ENCODE results near the gene OSBPL8. TPM values are rescaled to one million over a fixed set of nuclear protein-coding genes. Genes with fewer than 3 reads are reported as not detected.
"Not testable (repeated sequence)": the region's sequence is repeated elsewhere in the genome, so short reads cannot be mapped to it uniquely, and the experiment has no call there.

The OSBPL8 gene
- total RNA-seq, 2 donors from 2014 or later = 141 to 146 TPM

DNA sequence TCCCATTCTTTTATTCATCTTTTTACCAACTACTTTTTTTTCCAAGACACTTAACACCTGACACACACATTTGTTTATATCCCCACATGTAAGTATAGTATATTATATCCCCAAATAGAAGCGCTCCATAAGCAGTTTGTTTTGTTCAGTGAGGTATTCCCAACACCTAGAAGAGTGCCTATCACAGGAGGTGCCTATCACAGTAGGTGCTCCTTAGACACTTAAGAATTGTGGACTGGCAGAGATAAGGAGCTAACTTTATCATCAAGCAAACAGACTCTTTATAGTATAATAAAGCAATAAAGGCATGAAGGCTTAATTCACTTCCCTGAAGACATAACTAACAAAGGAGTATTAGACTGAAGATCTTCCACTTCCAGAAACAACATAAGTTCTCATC lies 29.1 kb downstream of the OSBPL8 start:
- Mint-ChIP-seq H3K36me3 (ENCODE audit: low read depth) (peaks cover 5% of the 10 kb centered on the region), H3K4me3 (no peak overlapping the region), H3K27ac (peak overlapping the region; percentile 74), H3K27me3 (no peaks in the 10 kb centered on the region), H3K4me1 (peaks cover 41% of the 10 kb centered on the region)
- ATAC-seq = no peak
- H3K9me3 ChIP-seq (ENCODE audit: control insufficient read depth, low read length, poor library complexity, severe bottlenecking) = no peaks in the 10 kb centered on the region
- no peak for DNase-seq

DNA sequence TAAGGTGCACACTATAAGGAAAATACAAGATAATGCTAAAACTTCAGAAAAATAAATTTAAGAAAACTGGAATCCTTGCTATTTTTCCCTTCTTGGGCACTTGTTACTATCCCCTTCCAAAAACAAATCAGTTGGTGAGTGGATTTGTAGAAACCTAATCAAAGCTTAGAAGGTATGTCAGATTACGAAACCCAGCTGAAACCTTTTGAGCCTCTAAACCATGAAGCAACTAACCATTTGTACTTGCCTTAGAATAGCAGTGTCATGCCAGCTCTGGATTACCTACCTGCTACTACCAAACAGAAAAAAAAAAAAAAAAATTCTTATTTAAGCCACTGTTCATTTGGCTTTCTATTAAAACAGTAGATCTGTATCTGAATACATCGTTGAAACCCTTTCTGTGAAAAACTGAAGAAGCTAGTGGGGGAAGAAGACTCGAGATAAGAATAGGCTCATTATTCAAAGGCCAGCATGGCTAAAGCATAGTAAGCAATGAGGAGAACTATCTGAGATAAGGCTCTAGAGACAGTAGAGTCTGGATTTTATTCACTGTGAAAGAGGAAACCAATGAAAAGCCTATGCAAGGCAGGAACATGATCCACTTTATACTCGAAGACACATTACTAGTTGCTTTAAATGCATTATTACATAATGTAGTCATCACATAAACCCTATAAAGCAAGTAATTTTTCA lies 30.2 kb downstream of the OSBPL8 start:
- ATAC-seq = no peak
- H3K4me3 Mint-ChIP-seq = no peak overlapping the region
- H3K9me3 ChIP-seq (ENCODE audit: control insufficient read depth, low read length, poor library complexity, severe bottlenecking) = no peaks in the 10 kb centered on the region
- peaks cover 3% of the 10 kb centered on the region for H3K36me3 Mint-ChIP-seq (ENCODE audit: low read depth)
- peaks cover 36% of the 10 kb centered on the region for H3K4me1 Mint-ChIP-seq
- DNase-seq = no peak
- H3K27ac Mint-ChIP-seq = peak overlapping the region; percentile 9
- no peaks in the 10 kb centered on the region for H3K27me3 Mint-ChIP-seq

DNA sequence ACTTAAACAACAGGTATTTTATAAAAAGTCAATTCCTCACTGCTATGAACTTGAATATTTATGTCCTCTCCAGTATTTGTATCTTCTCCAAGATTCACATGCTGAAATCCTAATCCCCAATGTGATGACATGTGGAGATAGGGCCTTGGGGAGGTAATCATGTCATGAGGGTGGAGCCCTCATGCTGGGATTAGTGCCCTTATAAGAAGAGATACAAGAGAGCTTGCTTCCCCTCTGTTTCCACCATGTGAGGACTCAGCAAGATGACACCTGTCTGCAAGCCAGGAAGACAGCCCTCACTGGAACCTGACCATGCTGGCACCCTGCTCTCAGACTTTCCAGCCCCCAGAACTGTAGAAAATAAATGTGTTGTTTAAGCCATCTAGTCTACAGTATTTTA lies 36.2 kb downstream of the OSBPL8 start:
- no peaks in the 10 kb centered on the region for H3K9me3 ChIP-seq (ENCODE audit: control insufficient read depth, low read length, poor library complexity, severe bottlenecking)
- DNase-seq = no peak
- no peak for ATAC-seq
- no peaks in the 10 kb centered on the region for H3K27me3 Mint-ChIP-seq
- no peaks in the 10 kb centered on the region for H3K36me3 Mint-ChIP-seq (ENCODE audit: low read depth)
- no peak overlapping the region for H3K4me3 Mint-ChIP-seq
- H3K4me1 Mint-ChIP-seq = peaks cover 29% of the 10 kb centered on the region
- H3K27ac Mint-ChIP-seq = no peak overlapping the region

DNA sequence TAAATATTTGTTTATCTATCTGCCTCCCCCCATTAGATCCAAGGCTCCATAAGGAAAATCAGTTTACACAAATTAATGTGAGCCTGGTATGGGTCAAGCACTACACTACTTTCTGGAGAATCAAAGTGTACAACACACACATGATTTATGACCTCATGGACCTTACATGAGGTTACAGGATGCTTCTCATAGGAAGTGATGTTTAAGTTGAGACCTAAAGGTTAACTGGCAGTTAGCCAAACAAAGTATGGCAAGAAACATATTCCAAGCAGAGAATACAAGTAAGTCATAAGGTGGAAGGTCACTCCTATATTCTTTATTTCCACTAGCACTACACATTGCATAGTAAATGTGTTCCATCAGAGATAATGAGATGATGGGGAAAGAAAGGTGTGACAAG lies 39.2 kb downstream of the OSBPL8 start:
- H3K27ac Mint-ChIP-seq = no peak overlapping the region
- H3K36me3 Mint-ChIP-seq (ENCODE audit: low read depth) = no peaks in the 10 kb centered on the region
- no peaks in the 10 kb centered on the region for H3K9me3 ChIP-seq (ENCODE audit: control insufficient read depth, low read length, poor library complexity, severe bottlenecking)
- H3K4me3 Mint-ChIP-seq = no peak overlapping the region
- no peak for DNase-seq
- no peak for ATAC-seq
- H3K27me3 Mint-ChIP-seq = no peaks in the 10 kb centered on the region
- peaks cover 29% of the 10 kb centered on the region for H3K4me1 Mint-ChIP-seq

DNA sequence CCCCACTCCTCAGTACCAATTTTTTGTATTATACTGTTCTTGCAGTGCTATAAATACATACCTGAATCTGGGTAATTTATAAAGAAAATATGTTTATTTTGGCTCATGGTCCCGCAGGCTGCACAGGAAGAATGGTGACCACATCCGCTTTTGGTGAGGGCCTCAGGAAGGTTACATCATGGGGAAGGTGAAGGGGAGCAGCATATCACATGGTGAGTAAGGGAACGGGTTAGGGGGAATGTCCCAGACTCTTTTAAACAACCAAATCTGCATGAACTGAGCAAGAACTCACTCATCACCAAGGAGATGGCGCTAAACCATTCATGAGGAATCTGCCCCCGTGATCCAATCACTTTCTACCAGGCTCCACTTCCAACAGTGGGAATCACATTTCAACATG lies 40.0 kb downstream of the OSBPL8 start:
- Mint-ChIP-seq H3K27me3 (no peaks in the 10 kb centered on the region), H3K36me3 (ENCODE audit: low read depth) (no peaks in the 10 kb centered on the region), H3K27ac (peak overlapping the region; percentile 1), H3K4me3 (peak overlapping the region; percentile 13), H3K4me1 (peaks cover 34% of the 10 kb centered on the region)
- DNase-seq (no peak), ATAC-seq (peak; percentile 52)
- H3K9me3 ChIP-seq (ENCODE audit: control insufficient read depth, low read length, poor library complexity, severe bottlenecking) = no peaks in the 10 kb centered on the region

DNA sequence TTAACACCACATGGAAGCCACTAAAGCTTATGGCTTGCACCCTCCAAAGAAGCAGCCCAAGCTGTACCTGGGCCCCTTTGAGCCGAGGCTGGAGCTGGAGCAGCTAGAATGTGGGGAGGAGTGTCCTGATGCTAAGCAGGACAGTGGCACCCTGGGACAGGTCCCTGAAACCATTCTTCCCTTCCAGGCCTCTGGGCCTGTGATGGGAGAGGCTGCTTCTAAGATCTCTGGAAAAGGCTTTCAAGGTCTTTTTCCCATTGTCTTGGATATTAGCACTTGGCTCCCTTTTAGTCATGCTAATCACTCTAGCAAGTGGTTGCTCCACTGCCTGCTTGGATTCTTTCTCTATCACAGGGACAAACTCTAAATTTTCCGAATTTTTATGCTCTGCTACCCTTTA lies 40.9 kb downstream of the OSBPL8 start:
- peak overlapping the region; percentile 1 for H3K27ac Mint-ChIP-seq
- no peaks in the 10 kb centered on the region for H3K27me3 Mint-ChIP-seq
- DNase-seq = no peak
- H3K9me3 ChIP-seq (ENCODE audit: control insufficient read depth, low read length, poor library complexity, severe bottlenecking) = no peaks in the 10 kb centered on the region
- no peaks in the 10 kb centered on the region for H3K36me3 Mint-ChIP-seq (ENCODE audit: low read depth)
- no peak overlapping the region for H3K4me3 Mint-ChIP-seq
- ATAC-seq = peak; percentile 20
- H3K4me1 Mint-ChIP-seq = peaks cover 34% of the 10 kb centered on the region

DNA sequence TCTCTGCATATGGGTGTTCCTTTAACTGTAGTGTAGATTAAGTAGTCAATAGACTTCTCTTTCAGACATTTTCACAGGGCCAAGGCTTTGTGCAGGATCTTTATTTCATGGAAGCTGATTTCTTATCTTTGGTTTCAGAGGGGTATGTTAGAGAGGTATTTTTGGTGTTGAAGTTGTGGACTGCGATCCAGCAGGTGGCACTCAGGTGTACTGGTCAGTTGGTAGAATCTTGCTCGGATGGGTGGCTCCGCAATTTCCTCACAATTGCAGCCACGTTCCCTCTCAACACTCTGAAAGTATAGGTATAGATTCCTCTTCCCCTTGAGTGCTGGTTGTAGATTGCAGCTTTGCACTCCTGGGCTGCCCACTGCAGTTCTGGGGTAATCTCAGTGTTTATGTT lies 44.3 kb downstream of the OSBPL8 start:
- DNase-seq (no peak), ATAC-seq (no peak)
- Mint-ChIP-seq H3K27ac (peak overlapping the region; percentile 2), H3K4me3 (no peak overlapping the region), H3K27me3 (no peaks in the 10 kb centered on the region), H3K4me1 (peaks cover 16% of the 10 kb centered on the region), H3K36me3 (ENCODE audit: low read depth) (no peaks in the 10 kb centered on the region)
- H3K9me3 ChIP-seq (ENCODE audit: control insufficient read depth, low read length, poor library complexity, severe bottlenecking) = peaks cover 2% of the 10 kb centered on the region

DNA sequence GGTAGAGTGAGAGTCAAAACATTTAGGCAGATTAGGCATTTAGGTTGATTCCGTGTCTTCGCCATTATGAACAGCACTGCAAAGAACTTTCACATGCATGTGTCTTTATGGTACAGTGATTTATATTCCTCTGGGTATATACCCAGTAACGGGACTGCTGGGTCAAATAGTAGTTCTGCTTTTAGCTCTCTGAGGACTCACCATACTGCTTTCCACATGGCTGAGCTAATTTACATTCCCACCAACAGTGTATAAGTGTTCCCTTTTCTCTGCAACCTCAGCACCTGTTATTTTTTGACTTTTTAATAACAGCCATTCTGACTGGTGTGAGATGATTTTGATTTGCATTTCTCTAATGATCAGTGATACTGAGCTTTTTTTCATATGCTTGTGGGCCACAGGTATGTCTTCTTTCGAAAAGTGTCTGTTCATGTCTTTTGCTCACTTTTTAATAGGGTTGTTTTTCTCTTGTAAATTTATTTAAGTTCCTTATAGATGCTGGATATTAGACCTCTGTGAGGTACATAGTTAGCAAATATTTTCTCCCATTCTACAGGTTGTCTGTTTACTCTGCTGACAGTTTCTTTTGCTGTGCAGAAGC lies 48.4 kb downstream of the OSBPL8 start:
- H3K4me1 Mint-ChIP-seq = peaks cover 14% of the 10 kb centered on the region

DNA sequence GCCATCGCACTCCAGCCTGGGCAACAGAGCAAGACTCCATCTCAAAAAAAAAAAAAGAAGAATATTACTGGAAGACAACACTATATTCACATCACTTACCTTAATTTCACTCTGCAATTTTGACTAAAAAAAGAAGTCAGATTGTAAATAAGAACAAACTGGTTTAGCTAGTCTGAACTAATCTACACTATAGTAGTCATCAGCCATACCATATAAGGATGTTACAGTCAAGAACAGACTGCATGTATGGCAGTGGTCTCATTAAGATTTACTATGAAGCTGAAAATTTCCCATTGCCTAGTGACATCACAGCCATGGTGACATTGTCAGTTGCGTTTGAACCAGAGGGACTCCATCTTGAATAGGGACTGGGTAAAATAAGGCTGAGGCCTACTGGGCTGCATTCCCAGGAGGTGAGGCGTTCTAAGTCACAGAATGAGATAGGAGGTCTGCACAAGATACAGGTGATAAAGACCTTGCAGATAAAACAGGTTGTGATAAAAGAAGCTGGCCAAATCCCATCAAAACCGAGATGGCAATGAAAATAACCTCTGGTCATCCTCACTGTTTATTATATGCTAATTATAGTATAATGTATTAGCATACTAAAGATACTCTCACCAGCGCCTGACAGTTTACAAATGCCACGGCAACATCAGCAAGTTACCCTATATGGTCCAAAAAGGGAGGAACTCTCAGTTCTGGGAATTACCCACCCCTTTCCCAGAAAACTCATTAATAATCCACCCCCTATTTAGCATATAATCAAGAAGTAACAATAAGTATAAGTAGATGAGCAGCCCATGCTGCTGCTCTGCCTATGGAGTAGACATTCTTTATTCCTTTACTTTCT lies 51.2 kb downstream of the OSBPL8 start:
- ATAC-seq (peak; percentile 20), DNase-seq (no peak)
- Mint-ChIP-seq H3K4me3 (no peak overlapping the region), H3K27me3 (no peaks in the 10 kb centered on the region), H3K4me1 (peaks cover 11% of the 10 kb centered on the region), H3K36me3 (ENCODE audit: low read depth) (peaks cover 3% of the 10 kb centered on the region), H3K27ac (no peak overlapping the region)
- peaks cover 2% of the 10 kb centered on the region for H3K9me3 ChIP-seq (ENCODE audit: control insufficient read depth, low read length, poor library complexity, severe bottlenecking)

More for the DNA sequence above, 48.4 kb downstream of the OSBPL8 start:
- not testable (repeated sequence) for H3K27ac Mint-ChIP-seq; H3K9me3 ChIP-seq (ENCODE audit: control insufficient read depth, low read length, poor library complexity, severe bottlenecking); H3K36me3 Mint-ChIP-seq (ENCODE audit: low read depth); H3K4me3 Mint-ChIP-seq; H3K27me3 Mint-ChIP-seq; DNase-seq
- peak; percentile 70 for ATAC-seq

DNA sequence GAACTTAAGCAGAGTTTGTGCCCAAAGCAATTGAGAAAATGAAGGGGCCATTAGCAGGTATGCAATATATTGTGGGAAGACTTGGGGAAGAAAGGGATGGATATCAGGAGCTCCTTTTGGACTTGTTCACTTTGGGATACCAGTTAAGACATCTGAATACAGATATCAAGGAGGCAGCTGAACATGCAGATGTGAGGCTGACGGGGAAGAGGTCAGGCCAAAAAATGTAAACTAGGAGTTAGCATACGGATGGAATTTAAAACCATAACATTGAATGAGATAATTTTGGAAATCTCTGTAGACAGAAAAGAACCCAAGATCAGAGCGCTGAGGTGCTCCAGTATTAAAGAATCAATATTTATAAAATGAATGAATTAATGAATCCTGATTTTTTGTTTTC lies 53.4 kb downstream of the OSBPL8 start:
- no peak overlapping the region for H3K4me3 Mint-ChIP-seq
- DNase-seq = no peak
- peaks cover 6% of the 10 kb centered on the region for H3K36me3 Mint-ChIP-seq (ENCODE audit: low read depth)
- H3K9me3 ChIP-seq (ENCODE audit: control insufficient read depth, low read length, poor library complexity, severe bottlenecking) = no peaks in the 10 kb centered on the region
- no peaks in the 10 kb centered on the region for H3K27me3 Mint-ChIP-seq
- ATAC-seq = no peak
- peak overlapping the region; percentile 49 for H3K27ac Mint-ChIP-seq
- H3K4me1 Mint-ChIP-seq = peaks cover 17% of the 10 kb centered on the region

DNA sequence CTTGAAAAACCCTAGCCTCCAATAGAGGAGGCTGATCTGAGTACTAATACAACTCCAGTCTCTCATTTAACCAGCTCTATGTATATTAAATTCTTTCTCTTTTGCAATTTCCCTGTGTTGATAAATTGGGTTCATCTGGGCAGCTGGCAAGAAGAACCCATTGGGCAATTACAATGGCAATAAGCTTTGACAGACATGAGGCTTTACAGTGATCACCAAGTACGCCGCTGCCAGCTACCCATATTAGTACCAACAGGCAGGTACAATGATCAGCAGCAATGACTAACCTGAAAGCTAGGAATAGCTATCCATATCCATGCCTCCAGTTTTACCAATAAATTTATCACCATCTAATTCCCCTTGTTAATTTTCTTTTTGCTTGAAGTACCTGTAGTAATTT lies 54.5 kb downstream of the OSBPL8 start:
- peaks cover 18% of the 10 kb centered on the region for H3K4me1 Mint-ChIP-seq
- H3K27me3 Mint-ChIP-seq = no peaks in the 10 kb centered on the region
- DNase-seq (no peak), ATAC-seq (no peak)
- no peak overlapping the region for H3K27ac Mint-ChIP-seq
- peaks cover 8% of the 10 kb centered on the region for H3K36me3 Mint-ChIP-seq (ENCODE audit: low read depth)
- H3K4me3 Mint-ChIP-seq = no peak overlapping the region
- no peaks in the 10 kb centered on the region for H3K9me3 ChIP-seq (ENCODE audit: control insufficient read depth, low read length, poor library complexity, severe bottlenecking)

DNA sequence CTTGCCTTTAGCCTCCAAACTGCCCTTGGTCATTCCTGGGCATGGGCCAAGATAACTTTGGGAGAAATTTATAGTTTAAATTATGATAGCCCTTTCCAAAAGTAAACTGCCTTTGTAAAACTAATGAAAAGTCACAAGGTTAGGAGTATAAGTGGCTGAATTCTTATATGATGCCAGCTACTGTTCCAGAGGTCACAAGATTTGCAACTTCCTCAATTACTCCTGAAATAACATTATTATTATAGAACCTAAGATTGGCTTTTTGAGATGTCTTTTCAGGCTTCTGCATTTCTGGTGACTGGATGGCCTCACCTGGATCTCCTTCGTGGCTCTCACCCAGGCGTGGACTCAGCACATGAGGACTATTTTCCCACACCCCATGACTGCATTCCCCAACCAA lies 55.0 kb downstream of the OSBPL8 start:
- H3K4me3 Mint-ChIP-seq = no peak overlapping the region
- no peaks in the 10 kb centered on the region for H3K9me3 ChIP-seq (ENCODE audit: control insufficient read depth, low read length, poor library complexity, severe bottlenecking)
- ATAC-seq (no peak), DNase-seq (no peak)
- no peaks in the 10 kb centered on the region for H3K27me3 Mint-ChIP-seq
- no peak overlapping the region for H3K27ac Mint-ChIP-seq
- peaks cover 19% of the 10 kb centered on the region for H3K4me1 Mint-ChIP-seq
- H3K36me3 Mint-ChIP-seq (ENCODE audit: low read depth) = peaks cover 9% of the 10 kb centered on the region

DNA sequence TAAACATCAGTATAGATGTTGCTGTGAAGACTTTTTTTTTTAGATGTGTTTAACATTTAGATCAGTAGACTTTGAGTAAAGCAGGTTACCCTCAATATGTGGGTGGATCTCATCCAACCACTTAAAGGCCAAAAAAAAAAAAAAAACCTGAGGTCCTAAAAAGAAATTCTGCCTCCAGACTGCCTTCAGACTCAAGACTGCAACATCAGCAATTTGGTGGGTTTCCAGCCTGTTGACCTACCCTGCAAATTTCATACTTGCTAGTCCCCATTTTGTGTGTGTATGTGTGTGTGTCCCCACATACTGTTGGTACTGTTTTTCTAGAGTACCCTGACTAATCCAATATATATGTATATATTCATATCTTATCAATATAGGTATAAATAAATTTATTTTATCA lies 55.6 kb downstream of the OSBPL8 start:
- Mint-ChIP-seq H3K27ac (no peak overlapping the region), H3K4me3 (peak overlapping the region; percentile 28)
- ATAC-seq = no peak

More for the DNA sequence above, 55.6 kb downstream of the OSBPL8 start:
- DNase-seq = no peak
- H3K36me3 Mint-ChIP-seq (ENCODE audit: low read depth) = peaks cover 9% of the 10 kb centered on the region
- H3K4me1 Mint-ChIP-seq = peaks cover 18% of the 10 kb centered on the region
- H3K9me3 ChIP-seq (ENCODE audit: control insufficient read depth, low read length, poor library complexity, severe bottlenecking) = no peaks in the 10 kb centered on the region
- no peaks in the 10 kb centered on the region for H3K27me3 Mint-ChIP-seq
